ENCODE measurements around the gene ARFGEF2. TPM values are rescaled to one million over a fixed set of nuclear protein-coding genes. Genes with fewer than 3 reads are reported as not detected.
"Not testable (repeated sequence)": the region's sequence is repeated elsewhere in the genome, so short reads cannot be mapped to it uniquely, and the experiment has no call there.

ARFGEF2 gene
- total and polyA plus RNA-seq, 11 donors = 7.5 to 52.7 (median 40.2) TPM

GRCh38 chr20:49074521-49074920 lies 153.0 kb downstream of the ARFGEF2 start:
- Histone ChIP-seq H3K27ac (no peak overlapping the region), H3K9me3 (no peaks in the 10 kb centered on the region), H3K36me3 (peaks cover 0 to 99% (median 96%) of the 10 kb centered on the region in 9 donors), H3K4me1 (no peaks in the 10 kb centered on the region), H3K27me3 (no peaks in the 10 kb centered on the region), H3K4me3 (no peak overlapping the region)
- WGBS, 4 donors = 61 to 93% (median 83%) methylated on average over 2 of the region's 2 CpGs
- TF ChIP-seq POLR2A (IDR thresholded peaks at IDR 0.05) = no peak
- TF ChIP-seq, protein P1, sequence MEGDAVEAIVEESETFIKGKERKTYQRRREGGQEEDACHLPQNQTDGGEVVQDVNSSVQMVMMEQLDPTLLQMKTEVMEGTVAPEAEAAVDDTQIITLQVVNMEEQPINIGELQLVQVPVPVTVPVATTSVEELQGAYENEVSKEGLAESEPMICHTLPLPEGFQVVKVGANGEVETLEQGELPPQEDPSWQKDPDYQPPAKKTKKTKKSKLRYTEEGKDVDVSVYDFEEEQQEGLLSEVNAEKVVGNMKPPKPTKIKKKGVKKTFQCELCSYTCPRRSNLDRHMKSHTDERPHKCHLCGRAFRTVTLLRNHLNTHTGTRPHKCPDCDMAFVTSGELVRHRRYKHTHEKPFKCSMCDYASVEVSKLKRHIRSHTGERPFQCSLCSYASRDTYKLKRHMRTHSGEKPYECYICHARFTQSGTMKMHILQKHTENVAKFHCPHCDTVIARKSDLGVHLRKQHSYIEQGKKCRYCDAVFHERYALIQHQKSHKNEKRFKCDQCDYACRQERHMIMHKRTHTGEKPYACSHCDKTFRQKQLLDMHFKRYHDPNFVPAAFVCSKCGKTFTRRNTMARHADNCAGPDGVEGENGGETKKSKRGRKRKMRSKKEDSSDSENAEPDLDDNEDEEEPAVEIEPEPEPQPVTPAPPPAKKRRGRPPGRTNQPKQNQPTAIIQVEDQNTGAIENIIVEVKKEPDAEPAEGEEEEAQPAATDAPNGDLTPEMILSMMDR (IDR thresholded peaks at IDR 0.05) = no peak
- intact Hi-C loops (cut with DNase I) = no loop called here
- DNase-seq = no peak
- ATAC-seq = no peak

- Histone ChIP-seq H3K4me3 (no peak overlapping the region), H3K27me3 (no peaks in the 10 kb centered on the region)
Observed at GRCh38 chr20:49078310-49078709, 156.8 kb downstream of the ARFGEF2 start.

DNA sequence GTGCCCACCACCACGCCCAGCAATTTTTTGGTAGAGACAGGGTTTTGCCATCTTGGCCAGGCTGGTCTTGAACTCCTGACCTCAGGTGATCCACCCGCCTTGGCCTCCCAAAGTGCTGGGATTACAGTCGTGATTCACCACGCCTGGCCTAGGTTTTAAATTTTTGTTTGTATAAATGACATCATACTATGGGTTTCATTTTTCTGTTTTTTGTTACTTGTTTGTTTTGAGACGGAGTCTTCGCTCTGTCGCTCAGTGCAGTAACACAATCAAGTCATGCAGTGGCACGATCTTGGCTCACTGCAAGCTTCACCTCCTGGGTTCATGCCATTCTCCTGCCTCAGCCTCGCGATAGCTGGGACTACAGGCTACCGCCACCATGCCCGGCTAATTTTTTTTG lies 160.8 kb downstream of the ARFGEF2 start:
- ATAC-seq; H3K27me3 ChIP-seq; DNase-seq; H3K4me3 ChIP-seq; H3K27ac ChIP-seq; intact Hi-C loops (cut with DNase I); H3K4me1 ChIP-seq; H3K9me3 ChIP-seq: not testable (repeated sequence)
- peaks cover 0 to 100% (median 98%) of the 10 kb centered on the region in 9 donors for H3K36me3 ChIP-seq
- WGBS, 4 donors = 94 to 97% (median 97%) methylated on average over 12 of the region's 12 CpGs

More at GRCh38 chr20:49078310-49078709, 156.8 kb downstream of the ARFGEF2 start:
- TF ChIP-seq, protein P1 (IDR thresholded peaks at IDR 0.05) = no peak
- TF ChIP-seq POLR2A (IDR thresholded peaks at IDR 0.05) = no peak
- no peaks in the 10 kb centered on the region for H3K4me1 ChIP-seq
- WGBS, 4 donors = 88 to 93% (median 92%) methylated on average over 3 of the region's 3 CpGs
- peaks cover 0 to 99% (median 94%) of the 10 kb centered on the region in 9 donors for H3K36me3 ChIP-seq
- no peak overlapping the region for H3K27ac ChIP-seq
- DNase-seq = no peak
- ATAC-seq = no peak
- no peaks in the 10 kb centered on the region for H3K9me3 ChIP-seq
- intact Hi-C loops (cut with DNase I) = no loop called here

Other genes starting within 250 kb of the ARFGEF2 start
- gene PREX1, start 93.7 kb upstream of the ARFGEF2 start, total RNA-seq = 10 to 100 TPM in 6 of 9 donors, 1 to 10 TPM in 3; 7.9 to 41.5 (median 13.8) TPM
- 10 to 100 TPM in 1 of 2 donors, 1 to 10 TPM in 1; 7.2 to 11.2 TPM for gene PREX1, start 93.7 kb upstream of the ARFGEF2 start, polyA plus RNA-seq
- 10 to 100 TPM; 31.2 to 56.8 (median 41.9) TPM for gene CSE1L, start 124.6 kb downstream of the ARFGEF2 start, total RNA-seq
- gene CSE1L, start 124.6 kb downstream of the ARFGEF2 start, polyA plus RNA-seq = 10 to 100 TPM; 19.1 to 59.0 TPM